HG02870 (cell line): Measurements from ENCODE around the gene FRMD5.

Source experiments
- ATAC-seq: cut with Tn5 transposase; IDR thresholded peaks from one replicate; pipeline ENCODE4 v1.9.1; 2021; ENCODE audit warnings: mild to moderate bottlenecking, moderate library complexity; ENCODE audit not compliant: unreplicated experiment

FRMD5 gene

DNA sequence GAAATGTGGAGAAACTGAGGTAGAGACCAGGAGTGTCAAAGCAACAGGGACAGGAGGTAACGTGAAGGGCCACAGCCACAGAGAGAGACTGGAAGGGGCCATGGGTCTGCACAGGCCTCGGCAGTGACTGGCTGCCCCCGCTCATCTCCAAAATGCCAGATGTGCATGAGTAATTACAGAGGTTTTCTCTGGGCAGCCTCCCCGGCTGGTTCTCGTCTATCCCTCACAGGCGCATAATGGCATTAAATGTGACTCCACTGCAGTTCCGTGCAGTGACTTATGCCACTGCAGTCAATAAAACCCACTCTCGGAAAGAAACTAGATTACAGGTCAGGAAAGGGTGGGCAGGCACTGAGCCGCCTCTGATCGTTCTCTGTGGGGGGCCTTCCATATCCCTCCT is 293.6 kb downstream of the FRMD5 start:
- no peak for ATAC-seq

DNA sequence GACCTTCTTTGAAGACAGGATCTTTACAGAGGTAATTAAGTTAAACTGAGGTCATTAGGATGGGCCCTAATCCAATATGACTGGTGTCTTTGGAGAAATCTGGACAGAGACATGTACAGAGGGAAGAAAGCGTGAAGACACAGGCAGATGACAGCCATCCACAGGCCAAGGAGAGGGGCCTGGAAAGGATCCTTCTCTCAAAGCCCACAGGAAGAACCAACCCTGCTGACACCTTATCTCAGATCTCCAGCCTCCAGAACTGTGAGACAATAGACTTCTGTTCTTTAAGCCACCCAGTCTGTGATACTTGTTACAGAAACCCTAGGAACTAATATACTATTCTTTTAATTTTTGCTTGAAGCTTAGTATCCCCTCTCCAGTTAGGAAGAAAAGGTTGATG is 294.1 kb downstream of the FRMD5 start:
- ATAC-seq, result no peak

DNA sequence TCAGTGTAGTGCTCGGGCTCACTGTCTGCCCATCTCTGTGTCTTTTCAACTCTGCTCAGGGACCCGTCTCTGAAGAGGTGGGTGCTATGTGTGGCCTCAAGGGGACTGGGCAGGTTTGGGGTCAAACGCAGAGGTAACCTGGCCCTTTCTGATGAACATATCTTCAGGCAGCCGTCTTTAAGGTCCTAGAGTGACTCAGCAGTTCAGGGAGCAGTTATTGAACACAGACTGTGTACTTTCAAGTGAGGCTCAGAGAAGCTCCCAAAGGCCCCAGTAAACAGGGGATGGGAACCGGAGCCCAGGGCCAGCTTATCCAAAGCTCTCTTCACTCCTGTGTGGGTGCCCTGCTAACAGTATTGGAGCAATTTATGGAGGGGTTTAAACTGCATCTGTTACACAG is 295.1 kb downstream of the FRMD5 start:
- no peak for ATAC-seq

DNA sequence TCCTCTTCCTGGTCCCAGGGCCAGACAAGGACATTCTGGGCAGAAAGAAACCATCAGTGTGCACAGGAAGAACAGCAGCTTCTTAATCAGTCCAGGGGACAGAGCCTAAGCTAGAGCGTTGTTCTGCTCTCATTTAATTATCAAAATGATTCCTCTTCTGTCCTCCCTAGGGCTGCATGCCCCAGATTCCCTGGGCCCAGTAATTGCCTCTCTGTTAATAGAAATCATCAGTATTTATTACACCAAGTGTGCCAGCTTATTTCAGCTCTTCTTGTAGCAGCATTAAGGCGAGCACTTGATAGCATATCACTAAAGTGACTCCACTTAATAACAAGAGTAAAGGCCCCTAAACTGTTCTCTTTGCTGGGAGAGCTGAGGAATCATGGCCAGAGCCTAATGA is 296.2 kb downstream of the FRMD5 start:
- no peak for ATAC-seq

DNA sequence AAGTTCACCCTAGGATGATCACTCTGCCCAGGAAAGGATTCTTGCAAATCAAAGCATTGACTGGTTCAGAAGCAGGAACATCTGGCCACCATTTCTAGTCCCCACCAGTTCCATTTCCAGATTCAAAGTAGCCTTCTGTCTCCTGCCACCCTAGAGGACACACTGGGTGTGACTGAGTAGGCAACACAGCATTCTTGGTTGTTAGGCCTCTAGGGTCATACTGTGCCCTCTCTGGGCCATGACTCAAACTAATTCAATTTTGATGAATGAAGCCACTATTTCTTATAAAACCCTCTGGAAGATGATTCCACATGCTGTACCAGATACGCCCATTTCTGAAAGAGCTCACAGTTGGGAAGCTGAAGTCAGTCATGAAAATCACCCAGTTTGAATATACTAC is 298.5 kb downstream of the FRMD5 start:
- no peak for ATAC-seq

DNA sequence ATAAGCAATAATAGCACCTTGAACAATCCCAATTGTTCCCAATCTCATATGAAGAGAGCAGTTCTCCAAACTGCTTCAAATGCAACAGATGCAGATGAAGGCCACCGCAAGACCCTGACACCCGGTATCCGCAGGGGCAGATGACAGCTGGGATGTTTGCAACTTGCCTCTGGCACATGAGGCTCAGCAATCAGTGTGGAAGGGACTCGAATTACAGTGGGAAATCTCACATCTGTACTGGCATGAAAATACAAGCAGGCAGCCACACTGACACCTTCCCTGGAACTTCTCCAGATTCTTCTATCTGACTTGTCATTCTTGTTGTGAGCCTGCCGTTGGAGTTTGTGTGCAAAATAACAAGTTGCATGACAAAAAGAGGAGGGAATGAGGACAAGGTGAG is 299.5 kb downstream of the FRMD5 start:
- ATAC-seq, result no peak

DNA sequence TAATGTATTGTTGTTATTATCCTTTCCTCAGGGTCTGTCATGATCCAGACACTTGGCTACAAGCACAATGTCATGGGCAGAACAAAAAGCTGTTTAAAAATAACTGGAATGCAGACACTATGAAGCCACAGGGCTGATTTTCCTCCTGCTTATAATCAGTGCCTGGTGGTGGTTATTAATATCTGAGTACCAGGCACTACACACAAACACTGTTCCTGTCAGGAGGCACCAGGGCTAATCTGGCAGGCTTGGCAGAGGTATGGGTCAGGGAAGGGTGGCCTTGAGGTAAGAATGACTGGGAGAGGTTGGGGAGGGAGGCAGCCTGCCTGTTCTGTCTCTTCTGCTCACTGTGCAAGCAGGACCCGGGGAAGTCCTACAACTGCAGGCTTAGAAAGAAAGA is 301.1 kb downstream of the FRMD5 start:
- no peak for ATAC-seq

DNA sequence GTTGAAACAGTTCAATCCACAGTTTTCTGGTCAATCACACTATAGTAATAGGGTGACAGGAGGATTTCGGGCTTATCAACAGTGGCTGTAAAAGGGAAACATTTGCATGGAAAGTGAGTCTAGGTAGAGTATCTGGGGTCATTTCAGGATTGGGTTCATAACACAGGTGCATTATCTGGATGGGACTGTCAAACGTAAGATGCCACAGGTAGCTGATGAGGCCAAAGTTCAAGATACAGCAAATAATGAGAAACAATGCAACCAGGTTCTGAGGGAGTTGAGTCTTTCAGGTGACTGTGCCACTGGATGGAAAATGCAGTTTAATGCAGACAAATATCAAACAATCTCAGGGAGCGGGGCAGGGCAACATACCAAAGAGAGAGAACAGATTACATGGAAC is 306.0 kb downstream of the FRMD5 start:
- ATAC-seq, result no peak

DNA sequence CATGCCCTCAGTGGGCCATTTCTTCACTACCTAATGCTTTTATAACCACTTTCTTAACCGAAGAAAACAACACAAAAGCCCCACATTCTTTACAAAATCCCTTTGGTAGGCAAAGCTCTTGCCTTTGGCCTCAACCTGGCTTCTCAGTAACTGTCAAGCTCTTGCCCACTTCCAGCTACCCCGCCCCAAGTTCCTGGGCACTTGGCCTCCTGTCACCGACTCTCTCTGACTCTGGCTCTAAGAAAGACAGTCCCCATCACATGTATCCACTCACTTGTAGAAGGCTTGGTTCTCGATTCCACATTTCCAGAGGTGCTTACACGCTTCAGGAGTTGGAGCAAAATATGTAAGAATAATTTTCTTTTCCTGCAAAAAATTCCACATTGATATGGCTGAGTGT is 307.2 kb downstream of the FRMD5 start:
- no peak for ATAC-seq

DNA sequence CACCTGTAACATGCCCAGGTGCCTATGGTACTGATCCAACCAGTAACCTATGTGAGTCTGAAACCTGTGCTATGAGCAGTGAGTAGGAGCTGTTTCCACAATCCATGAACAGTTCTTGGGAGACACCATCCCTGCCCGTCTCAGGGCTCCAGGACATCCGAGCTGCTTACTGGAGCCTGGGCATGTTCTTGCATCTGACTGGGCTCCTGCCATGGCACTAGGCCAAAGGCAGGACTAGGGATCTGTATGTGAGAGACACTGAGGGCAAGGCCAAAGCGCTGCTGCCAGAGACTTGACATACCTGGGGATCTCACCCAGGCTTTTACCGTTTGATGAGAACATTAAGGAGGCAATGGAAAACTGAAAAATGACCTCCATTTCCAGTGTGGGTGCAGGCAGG is 308.5 kb downstream of the FRMD5 start:
- ATAC-seq, result no peak

DNA sequence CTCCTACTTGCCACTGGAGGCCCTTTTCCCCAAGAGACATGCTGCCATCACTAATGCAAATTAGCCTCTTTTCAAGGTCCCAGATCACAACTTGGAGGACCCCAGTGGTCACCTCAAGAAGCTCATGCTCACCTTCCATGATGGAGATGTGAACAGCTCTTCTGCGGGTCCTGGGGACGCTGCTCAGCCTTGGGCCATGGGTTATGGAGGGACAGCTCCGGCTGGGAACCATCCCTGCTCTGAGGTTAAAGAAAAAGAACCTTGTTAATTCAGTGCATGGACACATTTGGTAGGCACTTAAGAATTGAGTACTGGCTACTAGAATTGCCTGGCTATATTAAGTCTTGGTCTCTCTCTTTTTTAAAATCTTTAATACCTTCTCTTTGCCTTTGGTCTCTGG is 311.5 kb downstream of the FRMD5 start:
- ATAC-seq, result no peak

DNA sequence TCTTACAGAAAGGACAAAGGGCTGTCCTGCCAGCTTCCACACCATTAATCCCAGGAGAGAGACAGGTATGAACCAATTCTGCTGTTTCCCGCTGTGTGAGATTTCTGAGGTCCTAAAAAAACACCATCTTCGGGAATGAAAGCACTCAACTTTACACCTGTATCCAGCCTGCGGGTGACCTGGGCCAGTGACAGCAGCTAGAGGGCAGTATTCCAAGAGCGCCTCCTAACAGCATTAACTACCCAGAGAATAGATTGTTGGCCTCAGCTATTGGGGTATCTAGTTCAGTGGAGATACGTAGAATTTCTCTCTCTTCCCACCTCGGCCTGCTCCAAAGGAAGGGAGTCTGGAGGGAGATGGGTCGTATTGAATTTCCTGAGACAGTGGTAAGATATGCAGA is 313.1 kb downstream of the FRMD5 start:
- no peak for ATAC-seq

DNA sequence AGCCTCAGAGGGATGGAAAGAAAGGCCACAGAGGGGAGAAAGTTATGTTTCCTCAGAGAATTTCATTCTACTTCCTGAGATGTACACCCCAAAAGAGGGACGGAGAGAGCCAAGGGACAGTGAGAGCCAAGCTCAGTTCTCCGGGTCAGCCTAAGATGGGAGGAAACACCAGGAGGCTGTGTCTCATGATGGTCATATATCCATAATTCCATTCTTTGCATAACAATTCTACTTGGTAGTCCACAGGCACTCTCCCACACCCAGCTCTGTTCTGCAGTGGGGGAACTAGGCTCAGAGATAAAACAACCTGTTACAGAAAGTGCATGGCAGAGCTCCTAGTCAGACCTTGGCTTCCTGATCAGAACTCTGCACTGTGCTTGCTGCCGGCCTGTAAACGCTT is 313.8 kb downstream of the FRMD5 start:
- ATAC-seq, result no peak

DNA sequence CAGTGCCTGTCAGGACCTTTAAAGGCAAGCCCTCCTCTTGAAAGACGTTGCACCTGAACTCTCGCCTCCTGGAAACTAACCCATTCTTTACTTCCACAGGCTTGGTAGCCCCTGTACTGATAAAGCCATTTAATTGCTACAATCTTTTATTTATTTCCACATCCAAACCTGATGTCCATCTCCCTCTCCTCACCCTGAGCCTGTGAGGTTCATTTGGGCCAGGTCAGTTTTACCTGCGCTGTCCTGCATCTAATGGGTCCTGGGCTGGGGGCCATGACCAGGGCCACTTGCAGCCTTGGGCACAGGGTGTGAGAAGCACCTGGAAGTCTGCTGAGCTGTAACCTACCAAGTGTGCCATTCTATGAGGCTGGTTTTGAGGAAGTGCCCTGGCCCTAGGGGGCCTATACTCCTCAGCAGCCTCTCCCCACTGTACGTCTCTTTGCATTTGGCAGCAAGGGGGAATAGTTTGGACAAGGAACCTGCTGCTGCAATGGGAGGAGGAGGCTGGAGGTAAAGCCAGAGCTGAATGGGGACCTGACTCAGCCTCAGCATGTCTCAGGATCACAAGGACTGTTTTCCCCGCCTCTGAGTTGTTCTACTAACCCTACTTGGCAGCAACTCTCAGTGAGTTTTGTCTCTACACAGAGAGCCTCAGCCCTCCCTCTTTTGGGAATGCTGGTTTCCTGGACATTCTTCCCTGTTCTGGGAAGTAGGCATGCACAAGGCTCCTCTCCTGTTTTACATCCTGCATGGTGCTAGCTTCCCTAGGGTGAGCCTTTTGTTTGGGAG is 314.5 kb downstream of the FRMD5 start:
- no peak for ATAC-seq

DNA sequence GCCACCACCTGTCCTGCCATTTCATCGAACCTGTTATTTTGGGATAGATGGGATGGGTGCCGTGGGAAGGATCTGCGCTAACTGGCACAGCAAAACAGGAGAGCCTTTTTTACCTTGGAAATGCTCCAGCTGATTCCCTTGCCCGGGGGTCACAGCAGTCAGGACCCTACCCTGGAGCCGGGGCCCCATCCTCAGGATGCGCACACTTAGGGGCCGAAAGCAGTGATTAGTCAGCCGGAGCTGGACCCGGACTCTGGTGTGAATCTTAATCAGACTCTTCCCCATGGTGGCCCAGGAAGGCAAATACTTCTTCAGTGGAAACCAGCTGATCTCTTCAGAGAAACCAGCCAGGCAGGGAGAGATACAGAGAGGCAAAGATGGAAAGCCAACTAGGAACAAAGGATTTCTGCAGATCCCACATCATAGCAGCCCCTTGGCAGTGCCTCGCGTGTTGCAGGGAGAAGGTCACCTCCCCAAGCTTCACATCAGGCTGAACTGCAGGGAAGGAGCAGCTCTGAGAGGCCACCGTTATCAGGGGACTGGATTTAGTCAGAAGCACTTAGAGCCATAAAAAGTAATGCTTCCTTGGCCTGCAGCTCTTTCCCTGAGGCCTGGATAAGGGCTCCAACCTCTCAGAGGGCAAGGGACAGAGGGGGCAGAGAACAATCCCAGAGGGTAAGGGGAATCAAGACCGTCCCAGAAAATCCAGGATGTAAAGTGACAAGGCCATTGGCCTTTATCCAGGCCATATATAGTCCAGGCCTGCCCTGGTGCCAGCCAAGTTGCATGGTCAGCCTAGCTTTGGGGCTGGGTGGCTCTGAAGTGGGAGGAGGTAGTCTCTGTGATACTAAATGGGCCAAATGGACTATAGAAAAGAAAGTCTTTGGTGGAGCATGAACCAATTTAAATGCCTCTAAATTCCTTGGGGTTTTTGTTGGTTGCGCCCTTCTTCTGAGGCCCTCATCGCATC is 315.4 kb downstream of the FRMD5 start:
- ATAC-seq, result no peak

DNA sequence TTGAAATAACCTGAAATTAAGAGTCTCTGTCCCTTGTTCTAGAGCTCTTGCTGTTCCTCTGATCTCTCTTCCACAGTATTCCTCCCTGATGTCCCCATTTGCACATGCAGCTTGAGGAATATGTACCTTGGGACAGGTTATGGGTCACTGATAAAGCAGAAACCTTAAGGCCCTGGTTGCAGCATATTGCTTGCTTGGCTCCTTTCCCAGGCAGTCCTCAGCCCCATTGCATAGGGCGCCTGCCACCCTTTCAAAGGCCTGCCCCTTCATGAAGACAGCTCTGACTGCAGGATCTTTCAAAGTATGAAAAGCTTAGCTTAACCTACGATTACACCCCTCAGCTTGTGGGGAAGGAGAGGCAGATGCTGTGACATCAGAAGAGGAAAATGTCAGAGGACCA is 316.6 kb downstream of the FRMD5 start:
- ATAC-seq, result no peak

DNA sequence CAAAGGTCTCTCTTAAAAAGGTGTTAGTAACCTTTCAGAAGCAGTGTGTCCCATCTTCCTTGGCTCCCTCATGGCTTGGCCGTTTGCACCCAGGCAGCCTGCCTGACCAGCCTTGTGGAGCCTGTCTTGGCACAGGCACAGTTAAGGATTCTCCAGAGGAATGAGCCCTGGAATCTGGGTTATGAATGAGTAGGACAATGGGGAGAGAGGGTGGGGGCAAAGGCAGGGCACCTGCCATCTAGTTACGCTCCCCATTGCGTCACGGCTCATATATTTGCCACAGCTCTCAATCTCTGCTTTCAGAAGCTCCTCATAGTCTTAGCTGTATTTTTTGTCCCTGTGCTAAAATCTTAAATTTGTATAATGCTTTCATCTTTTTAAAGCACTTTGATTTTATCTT is 317.7 kb downstream of the FRMD5 start:
- no peak for ATAC-seq

DNA sequence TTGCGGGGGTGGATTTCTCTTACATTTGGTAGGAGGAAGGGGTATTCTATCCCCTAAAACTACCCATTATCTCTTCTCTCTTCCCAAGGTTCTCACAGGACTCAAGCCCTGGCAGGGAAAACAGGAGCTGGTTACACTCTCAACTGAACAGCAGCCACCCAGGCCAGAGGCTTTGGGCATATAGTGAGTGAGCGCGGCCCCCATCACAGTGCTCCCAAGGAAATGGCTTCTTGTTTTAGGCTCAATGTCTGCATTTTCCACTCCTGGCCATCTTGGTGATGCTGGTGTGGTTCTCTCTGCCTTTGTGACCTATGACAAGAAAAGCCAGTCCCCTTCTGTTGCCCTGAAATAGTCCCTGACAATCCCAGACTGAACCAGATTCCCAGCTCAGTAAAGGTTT is 318.2 kb downstream of the FRMD5 start:
- no peak for ATAC-seq

DNA sequence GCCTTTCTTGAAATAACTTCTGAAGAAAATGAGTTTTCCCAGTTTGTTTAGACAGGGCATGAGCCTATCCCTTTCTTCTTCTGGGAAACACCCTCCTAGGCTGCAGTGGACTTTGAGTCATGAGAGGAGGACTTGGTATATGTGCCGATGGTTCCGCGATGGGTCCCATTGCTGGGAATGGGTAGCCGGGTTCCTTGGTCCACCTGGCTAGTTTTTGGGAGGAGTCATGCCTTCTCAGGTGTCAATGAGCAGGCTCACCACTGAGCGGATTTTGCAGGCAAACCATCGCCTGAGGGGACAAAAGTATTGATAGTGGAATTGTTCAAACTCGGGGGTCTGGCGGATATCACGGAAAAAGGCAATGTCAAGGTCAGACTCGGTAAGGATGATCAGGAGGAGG is 321.4 kb downstream of the FRMD5 start:
- ATAC-seq, result no peak

DNA sequence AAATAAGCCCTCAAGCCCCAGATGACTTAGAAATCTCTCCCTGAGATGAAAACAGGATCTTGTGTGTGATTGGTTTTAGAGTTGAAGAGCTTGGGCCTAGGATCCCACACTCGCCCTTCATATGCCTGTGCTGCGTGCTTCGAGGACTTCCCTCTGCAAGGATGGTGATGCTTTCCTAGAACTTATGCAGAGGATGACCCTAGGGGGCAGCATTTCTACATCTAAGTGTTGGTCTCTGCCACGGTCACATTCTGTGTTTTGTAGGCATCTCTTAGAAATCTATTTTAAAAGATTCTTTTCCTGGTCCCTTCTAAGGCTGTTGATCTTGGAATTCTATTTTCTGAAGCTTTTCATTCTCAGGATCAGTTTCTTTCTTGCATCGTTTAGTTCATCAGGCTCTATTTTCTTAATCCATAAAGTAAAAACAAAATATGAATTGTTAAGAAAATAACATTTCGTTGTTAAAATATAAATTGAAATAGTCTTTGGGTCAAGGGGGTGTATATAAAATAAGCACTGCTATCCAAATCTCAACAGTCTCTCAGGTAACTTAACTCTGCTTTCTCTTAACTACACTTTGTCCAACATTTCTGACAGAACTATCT is 322.6 kb downstream of the FRMD5 start:
- ATAC-seq, result no peak

DNA sequence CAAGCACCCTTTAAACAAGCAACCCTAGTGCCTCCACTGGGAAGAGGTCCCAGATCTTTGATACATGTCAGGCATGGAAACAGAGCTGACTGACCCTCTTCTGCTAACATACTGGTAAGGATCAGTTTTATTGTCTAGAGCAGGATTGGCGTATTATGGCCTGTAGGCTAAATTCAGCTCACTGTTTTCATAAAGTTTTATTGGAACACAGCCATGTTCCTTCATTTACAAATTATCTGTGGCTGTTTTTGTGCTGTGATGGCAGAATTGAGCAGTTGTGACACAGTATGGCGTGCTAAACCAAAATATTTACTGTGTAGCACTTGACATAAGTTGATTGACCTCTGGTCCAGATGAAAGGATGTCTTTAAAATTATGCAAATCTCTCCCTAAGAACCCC is 323.2 kb downstream of the FRMD5 start:
- ATAC-seq, result no peak

DNA sequence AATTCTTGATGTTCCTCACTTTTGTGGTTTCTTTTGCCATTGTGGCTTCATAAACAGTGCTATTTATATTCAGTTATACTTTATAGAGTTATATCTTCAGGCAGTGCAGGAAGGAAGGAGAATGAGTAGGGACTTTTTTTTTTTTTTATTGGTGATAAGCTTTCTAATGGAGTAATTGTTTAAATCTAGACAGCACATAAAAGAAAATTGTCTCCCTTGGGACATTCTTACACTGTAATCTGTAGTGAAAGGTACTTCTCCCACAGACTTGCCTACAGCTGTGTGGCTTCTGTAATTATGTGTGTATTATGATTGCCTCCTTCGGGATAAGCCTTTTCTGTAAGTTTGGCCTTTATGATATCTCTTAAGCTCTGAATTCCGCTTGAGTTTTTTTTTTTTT is 326.7 kb downstream of the FRMD5 start:
- no peak for ATAC-seq
